Superior temporal gyrus (tissue), 1 donor: ENCODE data around the gene ADAMTS2.

ENCODE experiments used
- DNase-seq: peaks from one replicate; pipeline ENCODE4 v3.0.0-alpha.2; 2016; ENCODE audit errors: extremely low spot score

ADAMTS2 gene

DNA sequence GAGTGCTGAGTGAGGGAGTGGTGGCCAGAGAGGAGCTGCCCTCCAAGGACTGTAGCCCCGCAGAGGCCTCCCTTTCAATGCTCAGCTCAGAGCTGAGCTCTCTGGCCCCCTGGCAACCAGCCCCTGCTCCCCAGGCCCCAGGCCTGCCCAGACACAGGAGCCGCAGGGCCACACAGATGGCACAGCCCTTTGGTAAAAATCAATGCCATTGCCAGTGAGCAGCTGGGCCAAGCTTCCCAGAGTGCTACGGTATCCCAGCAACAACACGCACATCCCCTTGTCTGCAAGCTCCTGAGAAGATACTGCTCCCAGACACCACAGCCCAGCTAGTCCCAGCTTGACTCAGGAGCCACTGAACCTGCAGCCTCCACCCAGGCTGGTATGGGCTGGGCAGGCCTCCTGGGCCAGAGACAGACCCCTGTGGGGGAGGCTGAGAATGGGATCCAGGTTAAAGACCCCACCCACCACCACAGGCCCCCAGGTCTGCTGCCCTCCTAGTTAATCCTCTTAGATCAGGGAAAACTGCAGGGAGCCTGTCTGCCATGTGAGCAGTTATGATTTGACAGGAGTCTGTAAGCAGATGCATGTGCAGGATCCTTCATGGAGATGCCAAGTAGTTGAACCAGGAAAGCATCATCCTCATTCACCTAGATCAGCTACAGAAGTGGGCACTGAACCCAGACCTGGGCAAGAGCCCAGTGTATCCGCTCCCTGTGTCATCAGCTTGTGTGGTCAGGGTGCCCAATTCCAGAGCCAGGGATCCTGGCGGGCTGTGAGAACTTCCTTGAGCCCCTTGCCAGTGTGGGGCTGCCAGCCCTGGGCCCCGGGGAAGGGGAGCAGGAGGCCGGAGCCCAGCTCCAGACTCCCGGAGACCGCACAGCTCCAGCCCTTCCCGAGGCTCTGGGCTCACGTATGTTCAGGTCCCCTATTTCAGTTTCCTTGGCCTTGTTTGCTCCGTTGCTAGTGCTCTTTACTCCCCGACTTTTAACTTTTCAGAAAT, 26.7 kb upstream of the ADAMTS2 start:
- no peak for DNase-seq

DNA sequence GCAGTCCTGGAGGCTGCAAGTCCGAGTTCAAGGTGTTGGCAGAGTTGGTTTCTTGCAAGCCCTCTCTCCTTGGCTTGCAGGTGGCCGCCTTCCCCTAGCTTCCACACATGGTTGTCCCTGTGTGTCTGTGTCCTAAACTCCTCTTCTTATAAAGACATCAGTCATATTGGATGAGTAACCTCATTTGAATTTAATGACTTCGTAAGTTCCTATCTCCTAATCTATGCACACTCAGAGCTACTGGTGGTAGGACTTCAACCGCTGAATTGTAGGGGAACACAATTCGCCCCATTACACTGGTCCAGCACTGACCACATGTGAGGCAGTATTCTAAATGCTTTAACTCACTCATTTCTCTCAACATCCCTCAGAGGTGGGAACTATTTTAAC, 25.9 kb upstream of the ADAMTS2 start:
- no peak for DNase-seq

DNA sequence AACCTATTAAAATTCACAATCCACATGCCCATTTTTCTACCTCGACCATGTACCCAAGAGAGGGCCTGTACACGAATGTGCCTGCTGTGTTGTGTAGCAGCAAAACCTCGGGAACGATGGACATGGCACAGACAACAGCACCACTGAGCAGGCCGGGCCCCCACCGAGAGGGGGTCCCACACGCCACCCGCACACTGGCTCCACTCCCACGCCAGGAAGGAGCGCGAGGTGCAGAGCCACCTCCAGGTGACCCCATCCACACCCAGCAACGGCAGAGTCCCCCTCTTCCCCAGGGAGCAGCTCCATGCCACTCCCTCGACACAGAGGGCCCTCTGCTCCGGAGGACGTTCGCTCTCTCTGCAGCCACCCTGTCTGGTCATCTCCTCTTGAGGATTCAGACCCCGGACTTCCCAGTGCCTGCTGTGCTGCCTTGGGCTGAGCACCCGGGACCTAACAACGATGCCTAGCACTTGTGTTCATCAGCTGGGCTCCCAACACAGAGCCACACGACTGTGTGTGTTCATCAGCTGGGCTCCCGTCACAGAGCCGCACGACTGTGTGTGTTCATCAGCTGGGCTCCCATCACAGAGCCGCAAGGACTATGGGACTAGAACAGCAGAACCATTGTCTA, 25.3 kb upstream of the ADAMTS2 start:
- DNase-seq: peak; percentile 42

DNA sequence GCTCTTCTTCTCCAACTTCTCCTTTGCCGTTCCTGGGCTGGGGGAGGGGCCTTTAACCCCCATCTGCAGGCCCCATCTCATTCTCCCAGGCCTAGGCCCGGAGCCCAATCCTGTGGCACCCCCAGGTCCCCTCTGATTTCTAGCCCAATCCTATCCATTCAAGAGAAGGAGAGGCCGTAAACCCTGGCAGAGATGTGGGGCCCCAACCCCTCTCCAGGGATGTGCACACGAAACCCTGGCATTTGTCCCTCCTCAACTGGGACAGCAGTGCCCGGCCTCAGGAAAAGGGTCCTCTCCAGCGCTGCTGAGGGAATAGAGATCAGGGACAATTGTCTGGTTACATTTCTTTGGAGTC, 24.2 kb upstream of the ADAMTS2 start:
- no peak for DNase-seq

DNA sequence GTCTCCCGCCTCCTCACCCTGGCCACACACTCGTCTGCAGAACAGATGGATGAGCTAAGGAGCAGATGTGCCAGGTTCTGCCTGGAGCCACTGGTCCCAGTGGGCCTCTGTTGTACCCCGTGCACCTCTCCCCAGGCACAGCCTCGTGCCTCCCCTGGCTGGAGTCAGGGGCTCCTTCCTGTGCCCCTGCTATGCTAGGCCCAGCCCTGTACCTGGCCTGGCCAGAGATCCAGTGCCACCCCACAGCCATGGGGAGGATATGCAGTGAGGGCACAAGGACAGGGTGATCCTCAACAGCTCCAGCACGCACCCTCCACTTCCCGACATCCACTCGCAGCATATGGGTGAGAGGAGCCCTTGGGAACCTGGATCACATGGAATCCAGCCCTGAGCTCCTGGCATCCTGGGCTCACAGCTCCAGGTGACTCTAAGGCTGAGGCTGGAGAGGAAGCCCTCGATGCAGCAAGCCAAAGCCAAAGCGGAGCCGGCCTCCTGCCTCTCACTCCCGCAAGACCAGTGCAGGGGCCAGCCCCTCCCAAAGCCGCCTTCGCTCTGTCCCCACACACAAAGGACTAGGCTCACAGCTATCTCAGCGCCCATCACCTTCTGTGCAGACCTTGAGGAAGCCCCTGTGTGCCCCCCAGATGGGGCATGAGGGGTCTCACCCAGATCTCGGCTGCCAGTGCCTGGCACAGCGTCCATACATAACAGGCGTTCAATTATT, 23.7 kb upstream of the ADAMTS2 start:
- no peak for DNase-seq

DNA sequence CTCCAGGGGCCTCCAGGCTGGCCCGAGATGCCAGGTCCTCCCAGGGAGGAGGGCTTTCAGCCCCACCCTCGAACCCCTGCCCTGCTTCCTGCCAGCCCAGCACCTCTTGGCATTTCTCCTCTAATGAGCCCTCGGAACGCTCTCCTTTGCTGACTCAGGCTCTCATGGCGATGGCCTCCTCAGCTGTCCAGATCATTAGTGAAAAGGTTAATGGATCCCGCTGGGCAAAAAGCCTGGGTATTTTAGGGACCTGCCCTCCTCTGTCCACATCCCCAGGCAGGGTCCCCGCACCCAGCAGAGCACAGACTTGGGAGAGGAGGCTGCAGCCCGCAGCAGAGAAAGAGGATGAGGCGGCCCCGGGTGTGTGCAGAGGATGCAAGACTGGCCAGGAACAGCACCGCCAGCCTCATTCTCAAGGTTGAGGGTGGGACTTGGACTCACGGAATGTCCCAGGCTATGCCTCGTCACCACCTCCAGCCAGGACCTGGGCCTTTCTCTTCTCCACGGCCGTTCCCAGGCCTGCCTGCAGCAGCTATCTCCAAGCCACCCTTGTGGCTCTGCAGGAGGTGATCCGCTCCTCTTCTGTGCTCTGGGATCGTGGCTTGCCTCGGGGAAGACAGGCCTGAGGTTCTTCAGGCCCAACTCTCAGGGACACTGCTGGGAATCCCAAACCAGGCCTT, 23.0 kb upstream of the ADAMTS2 start:
- DNase-seq: no peak

DNA sequence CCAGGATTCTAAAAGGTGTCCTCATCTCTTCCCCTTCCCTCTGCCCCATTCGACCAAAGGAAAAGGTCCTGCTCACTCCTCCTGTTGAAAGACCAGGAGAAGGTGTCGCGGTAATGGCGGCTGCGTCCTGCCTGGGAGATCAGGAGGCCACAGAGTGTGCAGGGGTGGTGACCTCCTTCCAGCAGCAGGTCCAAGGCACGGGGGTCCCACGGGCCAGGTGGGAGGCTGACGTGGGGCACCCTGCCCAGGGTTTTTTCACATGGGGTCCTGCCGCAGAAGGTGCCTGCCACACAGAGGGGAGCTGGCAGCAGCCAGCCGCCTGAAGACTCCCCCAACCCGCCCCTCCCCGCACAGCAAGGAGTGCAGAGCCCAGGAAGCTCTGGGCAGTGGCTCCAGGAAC, 22.2 kb upstream of the ADAMTS2 start:
- no peak for DNase-seq

DNA sequence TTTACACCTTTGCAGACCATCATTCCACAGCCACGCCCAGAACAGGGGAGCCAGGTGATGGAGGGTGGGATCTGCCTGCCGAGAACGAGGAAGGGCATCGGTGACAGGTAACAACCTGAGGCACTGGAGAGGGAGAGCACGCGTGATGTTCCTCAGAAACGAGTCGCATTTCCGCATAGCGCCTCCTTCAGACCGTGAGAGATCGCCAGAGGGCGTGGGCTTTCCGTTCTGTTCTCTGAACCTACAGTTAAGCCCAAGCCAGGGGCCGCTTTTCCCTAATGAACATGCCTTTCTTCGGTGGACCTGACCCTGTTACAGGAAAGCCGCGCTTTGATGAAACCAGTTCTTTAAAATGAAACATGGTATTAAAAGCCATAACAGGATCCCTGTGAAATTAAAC, 17.1 kb upstream of the ADAMTS2 start:
- DNase-seq: no peak

DNA sequence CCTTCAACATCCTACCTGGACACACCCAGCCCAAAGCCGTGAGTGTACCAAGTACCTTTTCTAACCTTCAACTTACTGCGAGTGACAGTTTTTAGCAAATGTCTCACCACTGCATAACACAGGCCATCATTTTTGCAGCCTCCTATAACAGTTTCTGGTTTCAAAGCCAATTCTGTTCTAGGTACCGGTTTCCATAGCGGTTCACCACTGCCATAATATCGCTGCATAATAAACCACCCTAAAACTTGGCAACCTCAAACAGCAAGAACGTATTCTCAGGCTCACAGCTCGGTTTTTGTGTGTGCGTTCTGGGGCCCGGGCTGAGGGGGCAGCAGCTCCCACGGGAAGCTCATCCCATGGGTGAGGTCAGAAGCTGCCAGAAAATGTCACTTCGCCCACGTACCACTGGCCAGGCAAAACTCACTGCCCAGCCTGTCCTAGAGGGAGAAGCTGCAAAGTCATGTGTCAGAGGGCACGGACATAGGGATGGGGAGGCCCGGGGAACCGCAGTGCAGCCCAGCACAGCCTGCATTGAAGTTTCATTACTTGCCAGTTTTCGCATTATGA, 15.9 kb upstream of the ADAMTS2 start:
- no peak for DNase-seq

DNA sequence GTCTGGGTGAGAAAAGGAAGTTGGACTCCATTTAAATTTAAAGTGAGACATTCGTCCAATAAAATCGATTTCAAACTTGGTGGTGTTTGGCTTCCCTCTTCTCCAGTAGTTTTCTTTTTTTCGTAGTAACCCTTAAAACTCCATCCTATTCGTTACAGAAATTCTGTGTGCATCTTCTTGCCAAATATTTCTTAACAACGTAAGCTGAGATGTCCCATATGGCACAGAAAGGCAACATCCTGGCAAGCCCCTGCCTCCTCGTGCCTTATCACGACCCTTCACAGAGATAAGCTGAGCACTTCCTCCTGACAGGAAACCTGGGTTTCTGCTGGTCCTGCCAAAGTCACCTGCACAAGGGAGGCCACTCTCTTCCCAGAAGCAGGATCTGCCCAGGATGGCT, 11.8 kb upstream of the ADAMTS2 start:
- DNase-seq: peak; percentile 20

DNA sequence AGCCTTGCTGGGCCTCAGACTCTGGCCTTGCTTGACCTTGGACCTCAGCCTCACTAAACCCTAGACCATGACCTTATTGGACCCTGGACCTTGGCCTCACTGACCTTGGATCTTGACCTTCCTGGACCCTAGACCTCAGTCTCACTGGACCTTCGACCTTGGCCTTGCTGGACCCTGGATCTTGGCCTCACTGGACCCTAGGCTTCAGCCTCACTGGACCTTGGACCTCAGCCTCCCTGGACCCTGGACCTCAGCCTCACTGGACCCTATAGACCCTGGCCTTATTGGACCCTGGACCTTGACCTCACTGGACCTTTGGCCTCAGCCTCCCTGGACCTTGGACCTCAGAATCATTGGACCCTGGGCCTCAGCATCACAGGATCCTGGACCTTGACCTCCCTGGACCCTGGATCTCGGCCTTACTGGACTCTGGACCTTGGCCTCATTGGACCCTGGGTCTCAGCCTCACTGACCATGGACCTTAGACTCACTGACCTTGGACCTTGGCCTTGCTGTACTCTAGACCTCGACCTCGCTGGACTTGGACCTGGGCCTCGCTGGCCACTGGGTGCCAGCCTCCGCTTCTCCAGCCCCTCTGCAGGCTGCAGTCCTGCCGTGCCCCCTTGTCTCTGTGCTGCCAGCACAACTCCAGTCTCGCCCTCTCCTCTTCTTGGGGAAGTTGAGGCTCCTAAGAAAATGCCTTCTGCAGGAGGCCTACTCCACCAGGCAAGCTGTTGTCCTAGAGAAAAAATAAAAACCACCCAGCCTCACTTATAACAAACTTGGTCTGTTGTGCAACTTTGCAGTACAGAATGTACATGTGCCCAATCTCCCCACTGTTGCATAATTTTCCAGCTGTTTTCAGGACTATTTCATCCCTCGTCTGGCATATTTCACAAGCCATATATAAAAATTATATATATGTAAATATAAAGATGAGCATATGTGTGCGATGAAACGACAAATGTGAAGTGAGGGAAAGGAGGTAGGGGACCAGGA, 11.0 kb upstream of the ADAMTS2 start:
- DNase-seq: peak; percentile 65

DNA sequence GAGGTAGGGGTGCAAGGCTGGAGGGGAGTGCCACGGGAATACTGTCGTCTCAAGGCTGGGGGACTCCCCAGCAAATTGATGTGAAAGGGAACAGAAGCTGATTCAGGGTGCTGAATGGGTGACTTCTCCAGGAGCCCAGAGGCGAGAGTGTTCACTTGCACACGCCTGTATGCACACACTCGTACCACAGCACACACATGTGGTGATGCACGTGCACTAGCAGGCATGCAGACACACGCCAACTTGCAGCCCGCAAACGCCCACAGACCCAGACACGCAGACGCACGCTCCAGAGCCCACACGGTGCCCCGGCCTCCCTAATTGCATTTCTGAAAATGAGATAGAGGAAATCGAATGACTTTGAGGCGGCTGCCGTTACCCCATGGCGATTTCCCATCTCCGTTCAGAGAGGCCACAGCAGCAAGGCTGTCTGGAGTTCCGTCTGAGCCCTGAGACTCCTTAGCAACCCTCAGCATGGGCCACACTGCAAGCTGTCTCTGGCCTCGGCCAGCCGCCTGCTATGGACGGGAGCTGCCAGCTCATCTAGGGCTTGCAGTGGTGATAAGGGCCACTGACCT, 9.1 kb upstream of the ADAMTS2 start:
- no peak for DNase-seq

DNA sequence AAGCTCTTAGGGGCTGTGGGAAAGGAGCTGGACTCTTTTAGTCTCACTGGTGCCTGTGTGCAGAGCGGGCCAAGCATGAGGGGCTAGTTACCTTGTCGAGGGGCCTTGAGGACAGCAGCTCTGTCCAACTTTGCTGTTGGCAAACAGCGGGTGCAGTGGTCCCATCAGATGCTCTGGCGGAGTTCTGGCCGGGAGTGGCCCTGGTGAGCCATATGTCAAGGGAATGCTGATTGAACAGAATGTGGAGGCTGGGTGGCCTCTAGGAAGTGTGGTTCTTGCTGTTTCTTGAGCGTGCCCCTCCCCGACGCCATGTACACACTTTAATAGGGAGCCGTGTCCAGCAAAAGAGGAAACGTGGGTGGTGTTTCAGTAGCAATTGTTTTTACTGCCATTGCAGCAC, 3.6 kb upstream of the ADAMTS2 start:
- no peak for DNase-seq

DNA sequence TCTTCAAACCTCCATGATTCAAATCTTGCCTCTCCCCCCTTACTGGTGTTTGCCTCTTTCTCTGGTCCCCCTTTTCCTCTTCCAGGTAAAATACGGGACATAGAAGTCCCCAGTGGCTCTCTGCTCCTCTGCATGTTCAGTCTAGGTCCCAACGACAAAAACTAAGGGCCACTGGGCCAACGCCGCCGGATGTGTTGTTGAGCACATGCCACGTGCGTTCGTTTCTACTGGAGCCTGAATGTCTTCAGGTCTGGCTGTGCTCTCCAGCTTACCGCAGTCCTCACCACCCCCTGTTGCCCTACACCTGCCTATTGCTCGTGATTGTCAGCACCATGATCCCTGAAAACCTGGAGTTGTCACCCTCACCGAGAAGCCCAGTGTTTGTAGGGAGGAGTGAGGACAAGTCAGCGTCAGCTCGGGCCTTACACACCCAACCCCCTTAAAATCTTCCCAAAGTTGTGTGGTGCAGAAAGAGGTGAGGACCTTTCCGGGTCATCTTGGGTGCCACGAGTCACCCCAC, 2.8 kb upstream of the ADAMTS2 start:
- DNase-seq: no peak

DNA sequence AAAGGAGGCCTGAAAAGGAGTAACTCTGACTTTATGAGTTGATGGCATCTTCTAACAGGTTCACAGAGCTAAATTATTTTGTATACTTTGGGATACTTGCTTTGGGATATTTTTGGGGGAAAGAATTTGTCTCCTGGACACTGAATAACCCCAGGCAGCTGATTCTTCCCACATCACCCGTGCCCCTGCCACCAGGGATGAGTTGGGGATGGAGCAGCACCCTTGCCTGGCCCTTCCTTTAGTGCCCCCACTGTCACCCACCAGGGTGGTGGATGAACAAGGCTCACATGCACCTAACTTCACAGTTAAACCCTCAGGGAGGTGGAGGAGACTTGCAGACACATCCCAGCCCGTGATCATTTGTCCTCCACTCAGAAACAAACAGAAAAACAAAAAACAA, 2.3 kb upstream of the ADAMTS2 start:
- no peak for DNase-seq

DNA sequence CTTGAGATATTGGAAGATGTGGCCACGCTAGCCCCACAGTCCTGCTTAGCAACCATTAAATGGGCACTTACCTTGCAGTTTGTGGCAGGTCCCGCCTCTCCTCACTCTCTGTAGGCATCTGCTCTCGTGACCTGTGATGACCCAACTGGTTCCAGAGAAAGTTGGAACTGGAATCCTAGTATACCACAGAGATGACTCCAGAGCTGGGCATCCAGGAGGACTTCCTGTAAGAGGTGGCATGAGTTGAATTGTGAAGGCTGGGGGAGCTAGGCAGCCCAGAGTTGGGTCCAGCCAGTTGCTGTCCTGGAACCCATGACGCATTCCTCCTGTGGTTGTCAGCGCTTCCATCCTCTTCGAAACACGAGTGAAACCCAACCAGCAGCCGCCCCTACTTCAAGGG, 1.6 kb upstream of the ADAMTS2 start:
- DNase-seq: no peak

DNA sequence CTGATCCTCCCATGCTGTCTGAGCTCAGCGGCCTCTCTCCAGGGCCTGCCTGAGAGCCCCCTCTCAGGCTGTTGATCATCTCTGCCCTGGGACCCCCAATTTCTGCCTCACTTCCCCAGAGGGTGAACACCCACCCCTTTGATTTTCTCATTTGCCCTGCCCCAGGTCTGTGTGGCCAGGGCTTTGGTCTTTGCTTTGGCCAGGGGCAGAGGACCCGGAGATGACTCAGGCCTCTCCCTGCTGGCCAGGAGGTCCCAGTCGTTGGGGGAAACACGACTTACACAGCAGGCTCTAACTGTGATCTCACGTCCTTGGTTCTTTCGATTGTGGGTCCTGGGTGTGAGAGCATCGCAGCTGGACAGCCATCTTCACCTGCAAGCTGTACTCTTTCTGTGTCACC, 1.1 kb upstream of the ADAMTS2 start:
- no peak for DNase-seq

DNA sequence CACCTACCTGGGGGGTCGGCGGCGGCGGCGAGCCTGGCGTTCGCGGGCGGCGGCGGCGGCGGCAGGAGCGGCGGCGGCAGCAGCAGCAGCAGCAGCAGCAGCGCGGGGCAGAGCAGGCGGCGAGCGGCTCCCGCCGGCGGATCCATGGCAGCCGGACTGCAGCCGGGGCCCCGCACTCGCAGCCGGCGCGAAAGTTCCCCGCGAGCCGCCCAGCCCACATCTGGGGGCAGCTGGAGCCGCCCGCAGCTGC, 153 bp downstream of the ADAMTS2 start:
- no peak for DNase-seq

DNA sequence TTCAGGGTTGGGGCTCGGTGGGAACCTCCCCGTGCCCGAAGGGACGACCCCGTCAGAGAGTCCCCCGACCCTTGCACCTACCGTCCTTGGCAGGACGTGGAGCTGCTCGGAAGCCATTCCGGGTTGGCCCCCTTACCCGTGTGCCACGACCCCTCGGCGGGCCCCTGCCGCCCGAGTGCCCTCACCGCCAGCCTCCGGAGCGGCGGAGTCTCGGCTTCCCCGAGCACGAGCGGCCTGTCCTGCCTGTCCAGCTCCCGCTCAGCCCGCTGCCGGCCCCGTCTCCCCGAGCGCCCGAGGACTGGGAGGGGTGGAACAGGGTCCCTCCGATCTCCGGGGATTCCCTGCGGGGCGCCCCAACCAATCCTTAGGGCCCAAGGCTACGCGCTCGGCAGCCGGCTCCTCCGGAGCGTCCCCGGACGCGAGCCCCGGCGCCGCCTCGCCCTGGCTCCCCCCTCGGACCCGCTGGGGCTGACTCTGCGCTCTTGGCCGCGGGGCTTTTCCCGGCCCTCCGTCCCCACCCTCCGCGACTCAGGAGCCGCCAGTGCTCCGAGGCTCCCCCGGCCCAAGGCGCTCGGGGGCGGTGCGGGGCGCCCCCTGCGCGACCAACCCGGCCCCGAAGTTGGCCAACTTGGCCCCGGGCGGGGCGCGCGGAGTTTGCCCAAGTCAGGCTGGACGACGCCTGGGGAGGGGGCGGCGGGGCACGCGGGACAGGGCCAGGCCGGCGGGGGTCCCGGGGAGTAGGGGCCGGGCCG, 654 bp downstream of the ADAMTS2 start:
- DNase-seq: no peak
